Ishikawa (cell line): ENCODE data around the gene SETD6.

Experiments used
- CEBPB ChIP-seq: IDR thresholded peaks from 2 replicates; pipeline ENCODE4 v1.6.1; 2012
- FOXM1 ChIP-seq: IDR thresholded peaks from 2 replicates; pipeline ENCODE4 v1.6.1; 2012; ENCODE audit warnings: low read depth, borderline replicate concordance
- REST ChIP-seq: IDR thresholded peaks from 2 replicates; pipeline ENCODE4 v1.6.1; 2012; ENCODE audit warnings: low read depth, mild to moderate bottlenecking

- TF ChIP-seq REST = no peak
- TF ChIP-seq FOXM1 = no peak
- no peak for TF ChIP-seq CEBPB
Observed at GRCh38 chr16:58478427-58478826, 36.9 kb upstream of the SETD6 start.
